Sciatic nerve (tissue), 2 donors: ENCODE results near the gene NPIPA1. TPM values are rescaled to one million over a fixed set of nuclear protein-coding genes. Genes with fewer than 3 reads are reported as not detected.
"Not testable (repeated sequence)": the region's sequence is repeated elsewhere in the genome, so short reads cannot be mapped to it uniquely, and the experiment has no call there.

ENCODE experiments used
- ATAC-seq: fragments of 200-7000 bp; cut with Tn5 transposase; one replicate; pipeline ENCODE4 v1.9.1; 2020; ENCODE audit warnings: mild to moderate bottlenecking, moderate library complexity
- DNase-seq: peaks from one replicate; pipeline ENCODE4 v3.0.0-alpha.2; 2020; ENCODE audit warnings: low spot score
- intact Hi-C: fragments of 100-400 bp; cut with DNase I; formaldehyde crosslinking; loops from one replicate; pipeline ENCODE4 v1.14.2; 2022
- total RNA-seq: library from RNA; stranded (reverse); fragmentation: NEBNext Ultra II Directional; extraction: Animal tissue kit (Norgen Biotek cat#: 25700); gene quantifications from one replicate; pipeline ENCODE4 v1.2.1, GENCODE V29; 2021
- donor health status: DM: no; HTN: no; CAD: no.
- donor health status: DM: no; HTN: no; CAD: no.

Gene NPIPA1
- total RNA-seq, 1 donor from 2014 or later, result 214 TPM

DNA sequence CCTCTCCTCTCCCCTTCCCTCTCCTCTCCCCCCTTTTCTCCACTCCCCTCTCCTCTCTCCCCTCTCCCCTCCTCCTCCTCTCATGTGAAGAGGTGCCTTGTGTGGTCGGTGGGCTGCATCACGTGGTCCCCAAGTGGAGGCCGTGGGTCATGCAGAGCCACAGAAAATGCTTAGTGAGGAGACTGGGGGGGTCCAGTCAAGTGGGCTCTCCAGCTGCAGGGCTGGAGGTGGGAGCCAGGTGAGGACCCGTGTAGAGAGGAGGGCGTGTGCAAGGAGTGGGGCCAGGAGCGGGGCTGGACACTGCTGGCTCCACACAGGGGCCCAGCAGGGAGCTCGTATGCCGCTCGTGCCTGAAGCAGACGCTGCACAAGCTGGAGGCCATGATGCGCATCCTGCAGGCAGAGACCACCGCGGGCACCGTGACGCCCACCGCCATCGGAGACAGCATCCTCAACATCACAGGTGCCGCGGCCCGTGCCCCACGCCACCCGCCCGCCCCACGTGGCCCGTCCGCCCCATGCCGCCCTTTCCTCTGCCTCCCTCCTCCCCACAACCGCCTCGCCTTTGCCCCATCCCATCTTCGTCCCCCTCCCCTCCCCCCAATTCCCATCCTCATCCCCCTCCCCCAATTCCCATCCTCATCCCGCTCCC is 9.1 kb upstream of the NPIPA1 start:
- DNase-seq (peak; percentile 58), ATAC-seq (peak; percentile 84)
- intact Hi-C loops, result not testable (repeated sequence)

DNA sequence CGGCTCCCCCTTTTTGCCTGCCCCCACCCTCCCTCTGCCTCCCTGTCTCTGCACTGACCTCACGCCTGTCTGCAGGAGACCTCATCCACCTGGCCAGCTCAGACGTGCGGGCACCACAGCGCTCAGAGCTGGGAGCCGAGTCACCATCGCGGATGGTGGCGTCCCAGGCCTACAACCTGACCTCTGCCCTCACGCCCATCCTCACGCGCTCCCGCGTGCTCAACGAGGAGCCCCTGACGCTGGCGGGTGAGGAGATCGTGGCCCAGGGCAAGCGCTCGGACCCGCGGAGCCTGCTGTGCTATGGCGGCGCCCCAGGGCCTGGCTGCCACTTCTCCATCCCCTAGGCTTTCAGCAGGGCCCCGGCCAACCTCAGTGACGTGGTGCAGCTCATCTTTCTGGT is 8.1 kb upstream of the NPIPA1 start:
- intact Hi-C loops, ATAC-seq, DNase-seq: not testable (repeated sequence)

DNA sequence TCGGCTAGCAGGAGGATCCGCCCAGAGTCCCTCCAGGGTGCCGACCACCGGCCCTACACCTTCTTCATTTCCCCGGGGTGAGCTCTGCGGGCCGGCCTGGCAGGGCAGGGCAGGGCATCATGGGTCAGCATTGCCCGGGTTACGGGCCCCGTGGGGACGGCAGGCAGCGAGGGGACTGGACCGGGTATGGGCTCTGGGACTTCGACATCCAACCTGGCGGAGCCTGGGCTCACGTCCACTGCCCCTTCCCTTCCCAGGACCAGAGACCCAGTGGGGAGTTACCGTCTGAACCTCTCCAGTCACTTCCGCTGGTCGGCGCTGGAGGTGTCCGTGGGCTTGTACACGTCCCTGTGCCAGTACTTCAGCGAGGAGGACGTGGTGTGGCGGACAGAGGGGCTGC is 7.0 kb upstream of the NPIPA1 start:
- ATAC-seq, intact Hi-C loops: not testable (repeated sequence)
- peak; percentile 22 for DNase-seq

DNA sequence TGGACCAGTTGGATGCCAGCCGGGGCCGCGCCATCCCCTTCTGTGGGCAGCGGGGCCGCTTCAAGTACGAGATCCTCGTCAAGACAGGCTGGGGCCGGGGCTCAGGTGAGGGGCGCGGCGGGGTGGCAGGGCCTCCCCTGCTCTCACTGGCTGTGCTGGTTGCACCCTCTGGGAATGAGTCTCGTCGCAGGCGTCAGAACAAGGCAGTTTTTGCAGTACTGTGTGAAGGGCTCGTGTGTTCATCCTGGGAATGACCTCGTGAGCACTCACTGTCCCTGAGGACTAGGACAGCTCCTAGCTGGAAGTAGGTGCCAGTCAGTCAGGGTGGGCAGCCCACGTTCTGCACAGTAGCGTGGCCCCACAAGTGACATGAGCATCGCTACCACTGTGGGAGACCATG is 6.3 kb upstream of the NPIPA1 start:
- intact Hi-C loops, ATAC-seq: not testable (repeated sequence)
- DNase-seq, result peak; percentile 19

DNA sequence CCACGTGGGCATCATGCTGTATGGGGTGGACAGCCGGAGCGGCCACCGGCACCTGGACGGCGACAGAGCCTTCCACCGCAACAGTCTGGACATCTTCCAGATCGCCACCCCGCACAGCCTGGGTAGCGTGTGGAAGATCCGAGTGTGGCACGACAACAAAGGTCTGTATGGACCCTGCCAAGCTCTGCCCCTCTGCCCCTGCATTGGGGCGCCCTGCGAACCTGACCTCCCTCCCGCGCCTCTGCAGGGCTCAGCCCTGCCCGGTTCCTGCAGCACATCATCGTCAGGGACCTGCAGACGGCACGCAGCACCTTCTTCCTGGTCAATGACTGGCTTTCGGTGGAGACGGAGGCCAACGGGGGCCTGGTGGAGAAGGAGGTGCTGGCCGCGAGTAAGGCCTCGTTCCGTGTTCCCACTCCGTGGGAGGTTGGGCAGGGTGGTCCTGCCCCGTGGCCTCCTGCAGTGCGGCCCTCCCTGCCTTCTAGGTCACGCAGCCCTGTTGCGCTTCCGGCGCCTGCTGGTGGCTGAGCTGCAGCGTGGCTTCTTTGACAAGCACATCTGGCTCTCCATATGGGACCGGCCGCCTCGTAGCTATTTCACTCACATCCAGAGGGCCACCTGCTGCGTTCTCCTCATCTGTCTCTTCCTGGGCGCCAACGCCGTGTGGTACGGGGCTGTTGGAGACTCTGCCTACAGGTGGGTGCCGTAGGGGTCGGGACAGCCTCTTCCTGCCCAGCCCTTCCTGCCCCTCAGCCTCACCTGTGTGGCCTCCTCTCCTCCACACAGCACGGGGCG is 4.5 kb upstream of the NPIPA1 start:
- ATAC-seq, intact Hi-C loops: not testable (repeated sequence)
- peak; percentile 19 for DNase-seq

DNA sequence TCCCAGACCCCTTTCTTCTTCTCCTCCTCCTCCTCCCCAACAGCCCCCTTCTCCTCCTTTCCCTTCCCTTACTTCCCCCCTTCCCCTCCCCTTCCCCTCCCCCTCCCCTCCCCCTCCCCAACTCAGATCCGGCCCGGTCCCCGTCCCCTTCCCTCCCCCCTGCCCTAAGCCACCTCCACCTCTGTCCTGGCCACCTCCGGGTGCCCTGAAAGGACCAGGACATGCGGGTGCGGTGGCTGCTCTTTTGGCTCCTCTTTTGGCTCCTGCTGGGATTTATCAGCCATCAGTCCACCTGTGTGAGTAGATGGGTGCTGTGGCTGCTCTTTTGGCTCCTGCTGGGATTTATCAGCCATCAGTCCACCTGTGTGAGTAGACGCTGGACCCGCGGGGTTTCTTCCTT is 751 bp downstream of the NPIPA1 start:
- intact Hi-C loops, ATAC-seq, DNase-seq: not testable (repeated sequence)

DNA sequence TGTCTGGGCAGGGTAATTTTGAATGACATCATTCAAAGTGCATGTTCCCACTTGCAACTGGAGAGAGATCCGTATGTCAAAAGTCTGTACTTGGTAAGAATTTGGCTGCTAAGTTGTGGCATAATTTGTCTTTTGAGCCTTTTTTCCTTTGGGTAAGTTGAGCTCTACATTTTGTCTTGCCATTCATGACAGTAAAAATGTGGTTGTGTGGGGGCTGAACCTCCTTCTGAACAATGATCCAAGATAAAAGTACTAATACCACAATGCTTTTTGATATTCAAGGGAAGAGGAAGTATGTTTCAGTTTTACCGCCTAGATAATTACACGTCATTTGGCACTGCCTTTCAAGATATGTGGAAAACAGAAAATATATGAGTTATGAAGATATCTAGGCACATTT is 5.4 kb downstream of the NPIPA1 start:
- intact Hi-C loops, DNase-seq, ATAC-seq: not testable (repeated sequence)

DNA sequence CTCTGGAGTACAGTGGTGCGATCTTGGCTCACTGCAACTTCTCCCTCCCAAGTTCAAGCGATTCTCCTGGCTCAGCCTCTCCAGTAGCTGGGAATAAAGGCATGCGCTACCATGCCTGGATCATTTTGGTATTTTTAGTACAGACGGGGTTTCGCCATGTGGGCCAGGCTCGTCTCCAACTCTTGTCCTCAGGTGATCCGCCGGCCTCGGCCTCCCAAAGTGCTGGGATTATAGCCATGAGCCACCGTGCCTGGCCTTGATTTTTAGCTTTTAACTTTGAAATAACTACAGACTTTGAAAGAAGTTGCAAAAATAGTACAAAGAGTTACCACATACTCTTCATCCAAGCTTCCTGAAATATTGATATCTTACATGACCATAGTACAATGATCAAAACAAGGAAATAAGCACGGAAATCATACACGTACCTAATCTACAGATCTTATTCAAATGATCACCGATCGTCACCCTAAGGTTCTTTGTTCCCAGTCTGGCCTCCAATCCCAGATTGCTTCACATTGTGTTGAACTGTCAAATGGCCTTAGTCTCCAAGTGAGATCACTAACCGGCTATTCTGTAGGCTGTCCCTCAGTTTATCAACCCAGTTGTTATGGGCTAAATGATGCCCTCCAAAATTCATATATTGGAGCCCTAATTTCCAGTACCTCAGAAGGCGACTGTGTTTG is 18.4 kb downstream of the NPIPA1 start:
- peak; percentile 49 for DNase-seq
- peak; percentile 30 for ATAC-seq
- intact Hi-C loops, result no loop called here

DNA sequence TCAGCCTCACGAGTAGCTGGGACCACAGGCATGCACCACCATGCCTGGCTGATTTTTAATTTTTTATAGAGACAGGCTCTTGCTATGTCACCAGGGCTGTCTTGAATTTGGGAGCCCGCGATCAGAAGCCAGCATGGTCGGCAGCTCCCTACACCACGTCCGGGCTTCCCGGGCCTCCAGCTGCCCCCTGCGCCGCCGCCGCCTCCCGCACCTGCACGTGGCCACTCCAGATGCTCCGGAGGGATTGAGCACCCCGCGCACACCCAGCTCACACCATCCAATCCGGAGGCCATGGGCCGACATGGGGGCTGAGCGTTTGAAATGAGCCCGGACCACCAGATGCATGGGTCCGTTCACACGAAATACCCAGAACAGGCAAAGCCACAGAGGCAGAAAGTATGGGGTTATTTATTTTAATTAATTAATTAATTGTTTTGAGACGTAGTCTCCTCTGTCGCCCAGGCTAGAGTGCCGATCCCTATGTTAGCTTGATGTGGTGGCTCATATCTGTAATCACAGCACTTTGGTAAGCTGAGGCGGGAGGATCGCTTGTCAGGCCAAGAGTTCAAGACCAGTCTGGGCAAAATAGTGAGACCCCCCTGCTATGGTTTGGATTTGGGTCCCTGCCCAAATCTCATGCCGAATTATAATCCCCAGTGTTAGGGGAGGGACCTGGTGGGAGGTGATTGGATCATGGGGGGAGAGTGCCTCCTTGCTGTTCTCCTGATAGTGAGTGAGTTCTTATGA is 20.5 kb downstream of the NPIPA1 start:
- DNase-seq, result peak; percentile 56
- ATAC-seq, result no peak
- intact Hi-C loops, result no loop called here

DNA sequence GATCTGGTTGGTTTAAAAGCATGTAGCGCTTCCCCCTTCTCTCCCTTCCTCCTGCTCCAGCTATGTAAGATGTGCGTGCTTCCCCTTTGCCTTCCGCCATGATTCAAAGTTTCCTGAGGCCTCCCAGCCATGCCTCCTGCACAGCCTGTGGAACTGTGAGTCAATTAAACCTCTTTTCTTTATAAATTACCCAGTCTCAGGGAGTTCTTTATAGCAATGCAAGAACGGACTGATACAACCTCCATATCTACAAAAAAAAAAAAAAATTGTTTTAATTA is 21.0 kb downstream of the NPIPA1 start:
- ATAC-seq (no peak), DNase-seq (no peak)
- intact Hi-C loops, result no loop called here

DNA sequence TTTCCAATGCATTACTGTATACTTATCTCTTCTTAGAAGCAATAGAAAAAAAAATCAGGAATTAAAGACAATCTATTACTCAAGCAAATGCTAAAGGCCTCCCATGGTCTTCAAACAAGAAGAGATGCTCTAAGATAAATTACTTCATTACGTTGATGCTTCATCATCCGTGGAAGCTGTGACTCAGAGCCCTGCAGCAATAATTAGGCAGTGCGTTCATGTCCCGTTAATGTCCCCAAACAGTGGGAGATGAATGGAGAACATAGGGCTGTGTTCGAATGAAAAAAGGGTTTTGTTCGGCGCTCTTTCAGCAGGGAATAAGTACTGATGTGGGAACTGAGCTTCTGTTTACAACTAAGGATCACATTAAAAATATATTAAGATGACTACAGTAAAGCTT is 21.7 kb downstream of the NPIPA1 start:
- intact Hi-C loops, result no loop called here
- ATAC-seq (no peak), DNase-seq (no peak)

DNA sequence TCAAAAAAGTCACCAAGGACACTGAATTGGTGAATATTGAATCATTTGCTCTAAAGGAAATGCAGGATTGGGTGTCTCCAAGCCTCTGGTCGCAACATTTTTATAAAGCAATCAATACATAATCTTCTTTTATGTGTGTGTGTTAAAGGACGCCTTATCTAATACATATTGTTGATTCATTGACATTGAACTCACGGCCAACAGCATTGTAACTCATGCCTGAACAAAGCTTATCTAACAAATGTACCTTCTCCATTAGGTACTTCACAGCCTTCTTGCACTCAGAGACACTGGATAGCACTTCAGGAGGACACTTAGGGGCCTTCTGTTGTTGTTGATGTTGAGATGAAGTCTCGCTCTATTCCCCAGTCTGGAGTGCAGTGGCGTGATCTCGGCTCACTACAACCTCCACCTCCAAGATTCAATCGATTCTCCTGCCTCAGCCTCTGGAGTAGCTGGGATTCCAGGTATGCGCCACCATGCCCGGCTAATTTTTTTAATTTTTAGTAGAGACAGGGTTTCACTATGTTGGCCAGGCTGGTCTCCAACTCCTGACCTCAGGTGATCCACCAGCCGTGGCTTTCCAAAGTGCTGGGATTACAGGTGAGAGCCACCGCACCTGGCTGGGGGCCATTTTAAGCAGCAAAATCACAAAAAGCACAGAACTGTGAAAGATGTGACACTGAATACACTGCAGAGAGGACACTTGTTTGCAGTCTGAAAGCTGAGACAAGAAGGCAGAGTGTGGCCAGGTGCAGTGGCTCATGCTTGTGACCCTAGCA is 24.4 kb downstream of the NPIPA1 start:
- intact Hi-C loops, result no loop called here
- DNase-seq (no peak), ATAC-seq (no peak)

DNA sequence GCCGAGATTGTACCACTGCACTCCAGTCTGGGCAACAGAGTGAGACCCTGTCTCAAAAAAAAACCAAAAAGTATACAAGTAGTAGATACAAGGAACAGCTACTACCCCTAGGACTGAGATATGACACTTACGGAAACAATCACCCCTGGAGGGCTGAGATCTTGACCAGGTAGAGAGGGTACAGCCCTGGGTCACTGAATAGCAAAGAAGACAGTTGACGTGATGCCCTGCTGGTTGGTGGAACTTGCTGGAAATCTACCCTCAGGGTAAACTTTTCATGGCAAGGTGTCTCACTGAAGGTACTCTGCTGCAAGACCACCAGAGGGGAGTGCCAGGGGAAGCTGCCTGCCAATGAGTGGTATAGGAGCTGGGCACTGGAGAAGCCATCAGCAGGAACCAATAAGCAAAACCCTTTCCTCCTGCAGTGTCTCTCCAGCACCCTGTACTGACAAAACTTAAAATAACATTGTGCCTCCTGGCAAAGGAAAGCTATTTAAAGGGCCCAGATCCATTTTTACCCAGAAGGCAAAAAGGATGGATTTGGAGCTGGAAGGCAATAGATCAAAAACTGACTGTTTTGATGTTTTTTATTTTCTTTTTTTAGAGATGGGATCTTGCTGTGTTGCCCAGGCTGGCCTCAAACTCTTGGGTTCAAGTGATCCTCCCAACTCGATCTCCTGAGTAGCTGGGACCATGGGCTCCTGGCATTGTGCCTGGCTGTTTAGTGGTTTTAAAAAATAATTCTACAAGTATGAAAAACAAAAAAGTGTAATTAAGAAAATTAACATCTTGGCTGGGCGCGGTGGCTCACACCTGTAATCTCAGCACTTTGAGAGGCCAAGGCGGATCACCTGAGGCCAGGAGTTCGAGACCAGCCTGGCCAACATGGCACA is 26.3 kb downstream of the NPIPA1 start:
- DNase-seq (no peak), ATAC-seq (no peak)
- intact Hi-C loops, result no loop called here

DNA sequence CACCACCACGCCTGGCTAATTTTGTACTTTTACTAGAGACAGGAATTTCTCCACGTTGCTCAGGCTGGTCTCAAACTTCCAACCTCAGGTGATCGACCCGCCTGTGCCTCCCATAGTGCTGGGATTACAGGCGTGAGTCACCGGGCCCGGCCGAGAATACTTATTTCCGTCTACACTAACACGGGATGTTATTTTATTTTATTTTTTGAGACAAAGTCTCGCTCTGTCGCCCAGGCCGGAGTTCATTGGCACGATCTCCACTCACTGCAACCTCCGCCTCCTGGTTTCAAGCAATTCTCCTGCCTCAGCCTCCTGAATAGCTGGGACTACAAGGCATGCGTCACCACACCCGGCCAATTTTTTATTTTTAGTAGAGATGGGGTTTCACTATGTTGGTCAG is 28.1 kb downstream of the NPIPA1 start:
- DNase-seq, result no peak
- intact Hi-C loops, result no loop called here
- no peak for ATAC-seq

DNA sequence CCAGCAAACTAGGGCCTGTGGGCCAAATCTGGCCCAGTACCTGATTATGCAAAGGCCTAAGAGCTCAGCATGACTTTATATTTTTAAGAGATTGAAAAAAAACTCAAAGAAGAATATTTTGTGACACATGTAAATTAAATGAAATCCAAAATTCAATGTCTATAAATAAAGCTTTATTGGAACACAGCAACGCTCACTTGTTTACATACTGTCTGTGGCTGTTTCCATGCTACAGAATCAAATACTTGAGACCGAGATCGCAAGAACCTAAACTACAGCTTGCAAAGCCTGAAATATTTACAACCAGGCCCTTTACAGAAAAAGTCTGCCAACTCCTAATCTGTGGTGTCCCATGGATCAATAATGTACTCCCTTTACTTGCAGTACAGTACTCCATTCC is 32.6 kb downstream of the NPIPA1 start:
- intact Hi-C loops, result not testable (repeated sequence)

DNA sequence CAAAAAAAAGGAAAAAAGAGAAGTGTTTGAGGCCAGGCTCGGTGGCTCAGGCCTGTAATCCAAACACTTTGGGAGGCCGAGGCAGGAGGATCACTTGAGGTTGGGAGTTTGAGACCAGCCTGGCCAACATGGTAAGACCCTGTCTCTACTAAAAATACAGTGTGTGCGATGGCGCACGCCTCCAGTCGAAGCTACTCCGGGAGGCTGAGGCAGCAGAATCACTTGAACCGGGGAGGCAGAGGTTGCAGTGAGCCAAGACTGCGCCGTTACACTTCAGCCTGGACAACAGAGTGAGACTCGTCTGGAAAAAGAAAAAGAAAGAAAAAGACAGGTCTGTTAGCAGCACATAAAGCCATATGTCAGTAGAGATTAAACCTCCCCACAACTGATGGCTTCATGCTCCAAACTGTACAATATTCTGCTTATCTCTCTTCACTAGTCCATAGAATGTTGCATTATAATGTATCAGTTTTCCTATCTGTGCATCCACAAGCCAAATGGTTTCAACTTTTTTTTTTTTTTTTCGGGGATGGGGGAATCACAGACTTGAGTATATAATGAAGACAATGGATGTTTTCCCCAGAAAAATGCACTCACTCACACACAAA is 34.5 kb downstream of the NPIPA1 start:
- intact Hi-C loops, DNase-seq, ATAC-seq: not testable (repeated sequence)

More for the DNA sequence above, 32.6 kb downstream of the NPIPA1 start:
- DNase-seq, ATAC-seq: not testable (repeated sequence)

DNA sequence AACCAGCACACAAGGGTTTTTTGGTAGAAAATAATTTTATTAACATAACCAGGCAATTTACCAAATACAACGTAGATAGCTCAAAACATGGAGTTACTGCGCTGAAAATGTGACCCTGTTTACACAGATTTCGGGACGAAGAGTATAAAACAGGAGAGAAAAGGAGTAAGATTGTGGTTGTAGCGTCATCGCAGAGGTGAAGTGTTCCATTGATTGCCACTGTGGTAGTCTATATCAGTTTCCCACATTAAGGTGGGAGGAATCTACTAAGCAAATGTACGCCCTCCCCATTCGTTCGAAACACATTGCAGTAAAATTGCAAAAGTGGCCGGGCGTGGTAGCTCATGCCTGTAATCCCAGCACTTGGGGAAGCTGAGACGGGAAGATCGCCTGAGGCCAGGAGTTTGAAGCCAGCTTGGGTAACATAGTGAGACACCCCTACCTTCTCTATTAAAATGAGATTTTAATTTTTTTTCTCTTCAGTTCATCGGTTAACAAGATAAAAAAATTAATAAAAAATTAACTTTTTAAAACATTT is 36.6 kb downstream of the NPIPA1 start:
- ATAC-seq, intact Hi-C loops, DNase-seq: not testable (repeated sequence)
